Left kidney (tissue), 2 donors: ENCODE results near the gene DPH6. TPM values are rescaled to one million over a fixed set of nuclear protein-coding genes. Genes with fewer than 3 reads are reported as not detected.
"Not testable (repeated sequence)": the region's sequence is repeated elsewhere in the genome, so short reads cannot be mapped to it uniquely, and the experiment has no call there.

ENCODE experiments used
- DNase-seq: peaks from one replicate; pipeline ENCODE4 v3.0.0-alpha.2; 2013
- polyA plus RNA-seq: library from polyadenylated mRNA; unstranded; fragments of 120-200 nt; gene quantifications from one replicate; pipeline ENCODE4 v1.2.1, GENCODE V29; 2013; ENCODE audit not compliant: insufficient read length

The DPH6 gene
- polyA plus RNA-seq, 1 donor, result 18.0 TPM

DNA sequence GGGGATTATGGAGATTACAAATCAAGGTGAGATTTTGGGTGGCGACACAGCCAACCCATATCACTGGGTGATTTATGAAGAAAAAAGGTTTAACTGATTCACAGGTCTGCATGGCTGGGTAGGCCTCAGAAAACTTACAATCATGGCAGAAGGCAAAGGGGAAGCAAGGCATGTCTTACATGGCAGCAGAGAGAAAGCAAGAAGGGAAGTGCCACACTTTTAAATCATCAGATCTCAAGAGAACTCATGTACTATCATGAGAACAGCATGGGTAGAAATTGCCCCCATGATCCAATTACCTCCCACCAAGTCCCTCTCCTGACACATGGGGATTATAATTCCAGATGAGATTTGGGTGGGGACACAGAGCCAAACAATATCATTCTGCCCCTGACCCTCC is 59.7 kb downstream of the DPH6 start:
- no peak for DNase-seq

- no peak for DNase-seq
These were observed 60.6 kb downstream of the DPH6 start for GRCh38 chr15:35485411-35485810.

GRCh38 chr15:35484231-35484945 is 61.6 kb downstream of the DPH6 start:
- no peak for DNase-seq

- DNase-seq, result no peak
These were observed 64.0 kb downstream of the DPH6 start for GRCh38 chr15:35481992-35482391.

- DNase-seq, result no peak
These were observed 64.9 kb downstream of the DPH6 start for GRCh38 chr15:35481064-35481463.

DNA sequence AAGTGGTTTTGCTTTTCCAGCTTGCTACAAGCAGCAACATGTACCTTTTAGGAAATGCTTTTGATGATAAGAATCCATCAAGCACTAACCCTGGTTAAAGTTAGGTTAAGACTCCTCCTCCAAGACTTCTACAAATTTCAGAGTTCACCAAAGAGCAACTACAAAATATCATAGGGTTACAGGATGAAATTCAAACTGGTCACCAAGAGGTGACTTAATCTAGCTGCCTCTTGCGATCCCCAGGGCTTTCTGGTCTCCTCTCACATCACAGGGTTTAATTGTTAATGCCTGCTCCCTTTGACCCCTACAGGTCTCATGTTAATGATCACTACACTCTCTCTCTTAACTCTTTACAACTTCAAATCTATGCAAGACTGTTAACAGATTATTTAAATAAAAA is 66.5 kb downstream of the DPH6 start:
- DNase-seq, result no peak

- DNase-seq, result no peak
These were observed 68.4 kb downstream of the DPH6 start for GRCh38 chr15:35477312-35478262.

DNA sequence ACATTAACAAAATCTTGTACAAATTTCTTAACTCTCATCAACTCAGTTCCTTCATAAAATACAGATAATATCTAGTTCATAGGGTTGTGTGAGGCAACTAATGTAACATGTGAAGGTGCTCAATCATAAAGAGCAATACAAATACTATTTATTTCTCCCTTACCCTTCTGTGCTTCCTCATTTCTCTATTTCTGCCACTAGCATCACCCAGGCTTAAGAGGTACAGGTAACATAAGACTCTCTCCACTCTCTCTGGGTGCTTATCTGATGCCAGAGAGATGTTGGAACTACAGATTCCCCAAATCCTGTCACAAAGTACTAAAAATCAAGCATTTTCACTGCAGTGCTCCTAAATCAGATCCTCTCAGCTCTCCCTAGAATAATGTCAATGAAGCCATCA is 74.9 kb downstream of the DPH6 start:
- DNase-seq, result no peak

DNA sequence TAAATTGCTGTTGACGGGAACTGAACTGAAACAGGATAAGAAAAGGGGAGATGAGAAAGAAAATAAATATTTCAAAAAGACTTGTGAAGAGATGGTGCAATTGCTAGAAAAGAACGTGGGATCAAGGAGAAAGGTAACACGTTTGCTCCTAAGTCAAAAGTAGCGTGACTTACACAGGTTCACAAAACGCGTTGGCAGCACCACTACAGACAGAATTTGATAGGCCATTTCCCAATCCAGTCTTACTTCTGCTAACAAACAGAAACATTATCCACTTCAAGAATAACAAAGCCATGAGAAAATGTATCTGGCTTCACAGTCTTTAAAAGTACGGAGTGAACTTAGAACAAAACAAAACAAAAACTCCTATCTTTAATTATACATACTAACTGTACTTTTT is 75.5 kb downstream of the DPH6 start:
- DNase-seq, result no peak

DNA sequence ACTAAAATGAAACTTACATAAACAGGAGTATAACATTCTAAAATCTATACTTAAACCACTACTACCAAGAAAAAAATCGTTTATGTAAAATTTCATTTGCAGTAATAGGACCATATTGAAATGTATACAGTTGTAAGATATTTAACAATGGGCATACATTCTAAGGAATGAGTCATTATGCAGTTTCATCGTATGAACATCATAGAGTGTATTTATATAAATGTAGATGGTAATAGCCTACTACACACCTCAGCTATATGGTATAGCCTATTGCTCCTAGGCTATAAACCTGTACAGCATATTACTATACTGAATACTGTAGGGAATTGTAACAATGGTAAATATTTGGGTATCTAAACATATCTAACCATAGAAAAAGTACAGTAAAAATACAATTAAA is 79.5 kb downstream of the DPH6 start:
- no peak for DNase-seq

DNA sequence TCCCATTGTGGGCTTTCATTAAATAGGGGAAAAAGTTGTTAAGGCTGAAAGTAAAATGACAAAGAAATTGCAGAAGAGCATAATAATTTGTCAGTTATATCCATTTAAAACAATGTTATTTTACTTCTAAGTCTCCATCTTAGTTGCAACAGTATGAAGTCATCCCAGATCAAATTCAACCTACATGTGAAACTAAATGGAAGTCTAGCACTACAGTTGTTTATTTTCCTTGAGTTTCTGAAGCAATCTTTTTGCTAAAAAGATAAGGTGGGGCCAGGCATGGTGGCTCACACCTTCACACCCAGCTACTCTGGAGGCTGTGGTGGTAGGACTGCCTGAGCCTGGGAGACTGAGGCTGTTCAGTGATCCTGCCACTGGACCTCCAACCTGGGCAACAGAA is 80.2 kb downstream of the DPH6 start:
- no peak for DNase-seq

DNA sequence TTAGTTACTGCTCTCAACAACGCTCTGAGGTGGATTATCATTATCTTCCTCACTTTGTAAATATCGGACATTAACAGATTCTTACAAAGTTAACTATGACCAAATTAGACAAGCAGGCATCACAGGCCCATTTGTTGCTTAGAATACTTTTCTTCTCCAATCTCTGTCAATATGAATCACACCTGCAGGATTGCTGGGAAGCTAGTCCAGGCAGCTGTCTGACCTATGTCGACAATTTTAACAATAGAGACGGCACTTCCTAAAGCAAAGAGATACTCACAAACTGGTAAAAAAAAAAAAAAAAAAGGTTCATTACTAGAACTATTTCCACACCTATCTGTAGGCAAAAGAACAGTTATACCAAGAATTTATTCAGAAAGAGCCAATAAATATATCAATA is 85.3 kb downstream of the DPH6 start:
- DNase-seq, result no peak

DNA sequence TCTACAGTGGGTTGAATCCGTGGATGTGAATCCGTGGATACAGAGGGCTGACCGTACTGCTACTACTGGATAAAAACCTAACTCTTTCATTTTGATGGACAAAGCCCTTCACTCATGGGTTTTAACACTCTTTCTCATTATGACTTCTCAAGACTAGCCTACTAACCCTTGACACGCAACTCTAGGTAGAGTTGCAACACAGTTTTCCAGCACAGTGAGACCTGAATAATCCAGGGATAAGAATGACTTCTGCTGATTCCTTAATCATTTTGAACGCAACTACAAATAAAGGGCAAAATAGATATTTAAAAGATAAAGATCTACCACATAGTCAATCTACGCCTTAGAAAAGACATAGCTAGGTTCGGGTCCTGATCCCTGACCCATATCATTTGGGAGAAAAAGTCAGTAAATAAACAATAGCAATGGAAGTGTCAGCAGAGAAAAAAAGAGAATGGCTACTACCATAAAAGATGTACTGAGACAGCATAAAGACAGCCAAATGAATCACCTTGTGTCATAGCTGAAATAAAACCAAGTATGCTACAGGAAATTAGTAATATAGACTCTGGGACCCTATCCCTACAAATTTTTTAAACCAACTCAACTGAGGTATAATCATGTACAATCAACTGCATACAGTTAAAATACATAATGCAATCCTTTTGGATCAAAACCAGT is 87.6 kb downstream of the DPH6 start:
- no peak for DNase-seq

DNA sequence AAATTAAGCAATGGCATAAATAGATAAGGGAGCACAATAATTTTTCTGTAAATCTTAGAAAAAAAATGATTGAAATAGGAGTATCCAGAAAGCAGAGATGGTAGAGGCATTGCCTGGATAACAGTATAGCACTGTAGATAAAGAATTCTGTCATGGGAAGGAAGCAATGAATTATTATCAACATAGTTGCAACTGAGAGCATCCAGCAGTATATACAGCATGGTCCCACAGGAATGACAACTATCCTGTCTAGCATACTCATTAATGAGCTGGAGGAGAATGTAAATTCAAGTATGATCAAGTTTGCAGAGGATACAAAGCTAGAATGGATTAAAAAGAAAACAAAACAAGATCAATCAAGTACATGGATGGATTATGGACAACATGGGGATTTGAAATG is 90.8 kb downstream of the DPH6 start:
- DNase-seq, result no peak

- no peak for DNase-seq
These were observed 95.5 kb downstream of the DPH6 start for GRCh38 chr15:35450492-35450891.

DNA sequence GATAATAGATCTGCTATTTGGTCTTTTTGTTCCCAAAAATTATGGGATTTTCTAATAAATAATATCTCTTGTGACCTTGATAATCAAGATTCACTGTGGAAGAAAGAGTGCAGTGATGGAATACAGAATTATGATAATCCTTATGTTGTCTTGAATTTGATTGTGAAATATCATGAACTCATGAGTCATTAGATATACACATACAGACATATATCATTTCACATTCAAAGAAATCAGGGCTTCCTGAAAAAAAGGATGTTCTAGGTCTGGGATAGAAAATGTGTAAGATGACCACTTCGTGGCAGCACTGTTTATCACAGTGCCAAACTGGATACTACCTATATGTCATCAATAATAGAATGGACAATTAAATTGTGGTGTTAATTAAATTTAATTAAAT is 97.7 kb downstream of the DPH6 start:
- no peak for DNase-seq

GRCh38 chr15:35445891-35446290 is 100.1 kb downstream of the DPH6 start:
- no peak for DNase-seq

DNA sequence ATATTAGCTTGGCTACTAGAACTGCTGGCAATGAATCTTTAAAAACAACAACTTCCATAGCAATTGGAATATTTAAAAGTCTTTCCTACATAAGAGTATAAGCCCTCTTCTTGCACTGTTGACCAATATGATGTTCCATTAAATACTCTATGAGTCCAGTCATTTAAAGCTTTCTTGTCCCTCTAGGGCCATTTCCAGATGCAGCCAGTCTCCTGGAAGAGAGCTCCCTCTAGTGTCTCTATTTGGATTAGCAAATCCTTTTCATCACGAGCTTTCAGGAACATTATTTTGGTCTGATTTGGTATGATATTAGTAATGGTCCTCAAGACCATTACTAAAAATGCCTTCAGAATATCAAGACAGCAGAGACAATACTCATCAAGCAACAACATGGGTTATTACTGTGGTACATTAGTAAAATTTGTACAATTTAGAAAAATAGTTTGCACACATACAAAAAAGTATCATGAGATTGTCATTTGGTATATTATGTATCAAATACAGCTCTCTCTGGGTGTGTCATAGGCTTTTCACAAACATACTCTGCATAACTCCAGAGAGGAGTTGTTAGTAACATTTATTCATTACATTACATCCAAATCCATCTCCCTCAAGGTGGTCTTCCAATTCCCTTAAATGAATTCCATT is 101.3 kb downstream of the DPH6 start:
- peak; percentile 34 for DNase-seq

GRCh38 chr15:35443376-35443775 is 102.6 kb downstream of the DPH6 start:
- no peak for DNase-seq

DNA sequence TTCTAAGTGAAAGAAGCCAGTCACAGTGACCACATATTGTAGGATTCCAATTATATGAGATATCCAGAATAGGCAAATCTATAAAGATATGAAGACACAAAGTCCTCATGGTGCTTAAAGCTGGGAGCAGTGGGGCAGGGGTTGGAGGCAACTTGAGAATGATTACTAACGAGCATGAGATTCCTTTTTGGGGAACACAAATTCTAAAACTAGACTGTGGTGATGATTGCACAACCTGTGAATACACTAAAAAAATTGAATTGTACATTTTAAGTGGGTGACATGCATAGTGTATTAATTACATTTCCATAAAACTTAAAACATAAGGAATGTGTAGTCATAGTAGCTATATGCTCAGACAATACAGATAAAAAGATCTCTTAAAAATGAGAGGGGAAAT is 103.2 kb downstream of the DPH6 start:
- DNase-seq, result no peak

GRCh38 chr15:35441279-35441678 is 104.7 kb downstream of the DPH6 start:
- not testable (repeated sequence) for DNase-seq

GRCh38 chr15:35440265-35440664 is 105.7 kb downstream of the DPH6 start:
- DNase-seq, result no peak
